ENCODE measurements around the gene TNFRSF14.

Gene TNFRSF14

GRCh38 chr1:2587860-2588571, 31.8 kb downstream of the TNFRSF14 start:
- no peak for DNase-seq (ENCODE audit: low read depth in 2 of 2)

GRCh38 chr1:2588661-2589430, 32.7 kb downstream of the TNFRSF14 start:
- DNase-seq (ENCODE audit: low read depth in 2 of 2) = no peak

GRCh38 chr1:2589431-2590232, 33.5 kb downstream of the TNFRSF14 start:
- no peak for DNase-seq (ENCODE audit: low read depth in 2 of 2)

- no peak for DNase-seq (ENCODE audit: low read depth in 2 of 2)
These were observed 34.3 kb downstream of the TNFRSF14 start for GRCh38 chr1:2590233-2591141.

GRCh38 chr1:2591233-2591580, 35.0 kb downstream of the TNFRSF14 start:
- DNase-seq (ENCODE audit: low read depth in 2 of 2) = no peak

GRCh38 chr1:2591581-2592261, 35.5 kb downstream of the TNFRSF14 start:
- no peak for DNase-seq (ENCODE audit: low read depth in 2 of 2)

- DNase-seq (ENCODE audit: low read depth in 2 of 2) = no peak
These were observed 36.5 kb downstream of the TNFRSF14 start for GRCh38 chr1:2592672-2593071.

- DNase-seq (ENCODE audit: low read depth in 2 of 2) = no peak
These were observed 37.2 kb downstream of the TNFRSF14 start for GRCh38 chr1:2593251-2593878.

GRCh38 chr1:2594001-2594640, 38.0 kb downstream of the TNFRSF14 start:
- DNase-seq (ENCODE audit: low read depth in 2 of 2) = no peak

- DNase-seq (ENCODE audit: low read depth in 2 of 2) = no peak
These were observed 38.5 kb downstream of the TNFRSF14 start for GRCh38 chr1:2594641-2595131.

- DNase-seq (ENCODE audit: low read depth in 2 of 2) = no peak
These were observed 39.2 kb downstream of the TNFRSF14 start for GRCh38 chr1:2595261-2595811.

- DNase-seq (ENCODE audit: low read depth in 2 of 2) = no peak
These were observed 39.8 kb downstream of the TNFRSF14 start for GRCh38 chr1:2595812-2596529.

- no peak for DNase-seq (ENCODE audit: low read depth in 2 of 2)
These were observed 40.6 kb downstream of the TNFRSF14 start for GRCh38 chr1:2596530-2597333.

GRCh38 chr1:2597441-2598328, 41.5 kb downstream of the TNFRSF14 start:
- DNase-seq (ENCODE audit: low read depth in 2 of 2) = no peak

GRCh38 chr1:2598329-2598931, 42.3 kb downstream of the TNFRSF14 start:
- no peak for DNase-seq (ENCODE audit: low read depth in 2 of 2)

GRCh38 chr1:2601721-2602303, 45.6 kb downstream of the TNFRSF14 start:
- DNase-seq (ENCODE audit: low read depth in 2 of 2) = no peak

All from fibroblast of skin of left quadriceps (primary cell).